ENCODE measurements around the gene SMOC1.
"Not testable (repeated sequence)": the region's sequence is repeated elsewhere in the genome, so short reads cannot be mapped to it uniquely, and the experiment has no call there.

The SMOC1 gene

GRCh38 chr14:69896972-69897371, 17.8 kb downstream of the SMOC1 start:
- DNase-seq (ENCODE audit: low read depth in 3 of 3) = no peak

- DNase-seq (ENCODE audit: low read depth in 3 of 3) = no peak
These were observed 21.4 kb downstream of the SMOC1 start for GRCh38 chr14:69900603-69901002.

- no peak for DNase-seq (ENCODE audit: low read depth in 3 of 3)
These were observed 22.1 kb downstream of the SMOC1 start for GRCh38 chr14:69901113-69901951.

- not testable (repeated sequence) for DNase-seq (ENCODE audit: low read depth in 3 of 3)
These were observed 23.8 kb downstream of the SMOC1 start for GRCh38 chr14:69903046-69903445.

GRCh38 chr14:69904246-69904645, 25.0 kb downstream of the SMOC1 start:
- no peak for DNase-seq (ENCODE audit: low read depth in 3 of 3)

- DNase-seq (ENCODE audit: low read depth in 3 of 3) = no peak
These were observed 27.0 kb downstream of the SMOC1 start for GRCh38 chr14:69906201-69906600.

GRCh38 chr14:69909826-69910550, 30.8 kb downstream of the SMOC1 start:
- DNase-seq (ENCODE audit: low read depth in 3 of 3) = no peak

GRCh38 chr14:69910871-69911270, 31.7 kb downstream of the SMOC1 start:
- DNase-seq (ENCODE audit: low read depth in 3 of 3) = no peak

GRCh38 chr14:69913686-69914085, 34.5 kb downstream of the SMOC1 start:
- DNase-seq (ENCODE audit: low read depth in 3 of 3) = no peak

- no peak for DNase-seq (ENCODE audit: low read depth in 3 of 3)
These were observed 37.2 kb downstream of the SMOC1 start for GRCh38 chr14:69916396-69916795.

- DNase-seq (ENCODE audit: low read depth in 3 of 3) = no peak
These were observed 38.1 kb downstream of the SMOC1 start for GRCh38 chr14:69917287-69917686.

- DNase-seq (ENCODE audit: low read depth in 3 of 3) = no peak
These were observed 40.6 kb downstream of the SMOC1 start for GRCh38 chr14:69919815-69920214.

- DNase-seq (ENCODE audit: low read depth in 3 of 3) = no peak
These were observed 41.8 kb downstream of the SMOC1 start for GRCh38 chr14:69921052-69921451.

GRCh38 chr14:69922198-69922597, 43.0 kb downstream of the SMOC1 start:
- no peak for DNase-seq (ENCODE audit: low read depth in 3 of 3)

- DNase-seq (ENCODE audit: low read depth in 3 of 3) = no peak
These were observed 45.0 kb downstream of the SMOC1 start for GRCh38 chr14:69924201-69924600.

GRCh38 chr14:69928111-69928523, 48.9 kb downstream of the SMOC1 start:
- no peak for DNase-seq (ENCODE audit: low read depth in 3 of 3)

GRCh38 chr14:69930780-69931379, 51.7 kb downstream of the SMOC1 start:
- no peak for DNase-seq (ENCODE audit: low read depth in 3 of 3)

GRCh38 chr14:69931960-69932359, 52.7 kb downstream of the SMOC1 start:
- DNase-seq (ENCODE audit: low read depth in 3 of 3) = no peak

GRCh38 chr14:69932391-69932790, 53.2 kb downstream of the SMOC1 start:
- DNase-seq (ENCODE audit: low read depth in 3 of 3) = no peak

- no peak for DNase-seq (ENCODE audit: low read depth in 3 of 3)
These were observed 54.5 kb downstream of the SMOC1 start for GRCh38 chr14:69933623-69934275.

GRCh38 chr14:69937367-69938081, 58.3 kb downstream of the SMOC1 start:
- DNase-seq (ENCODE audit: low read depth in 3 of 3) = no peak

- DNase-seq (ENCODE audit: low read depth in 3 of 3) = no peak
These were observed 59.5 kb downstream of the SMOC1 start for GRCh38 chr14:69938751-69939150.

All from stimulated activated CD4-positive, alpha-beta T cell treated with anti-CD3 and anti-CD28 coated beads, TNF-alpha, amount 100 ng/mL, for 24 hours (primary cell).